Large intestine (tissue), 3 donors: Measurements from ENCODE around the gene COX6B1. TPM values are rescaled to one million over a fixed set of nuclear protein-coding genes. Genes with fewer than 3 reads are reported as not detected.

Experiments used
- DNase-seq, 2 donors: peaks; one replicate each; pipeline versions ENCODE4 v3.0.0 to v3.0.0-alpha.2; 2013
- H3K27ac ChIP-seq: one replicate; pipeline ENCODE4 v1.5.1; 2013; ENCODE audit warnings: low read length
- H3K27me3 ChIP-seq: 2 replicates; pipeline ENCODE4 v1.6.1; 2013; ENCODE audit warnings: low read length; ENCODE audit not compliant: control insufficient read depth, insufficient read depth
- H3K36me3 ChIP-seq: 2 replicates; pipeline ENCODE4 v1.6.1; 2013; ENCODE audit warnings: low read length; ENCODE audit not compliant: control insufficient read depth, insufficient read depth
- H3K4me1 ChIP-seq: one replicate; pipeline ENCODE4 v1.6.1; 2013; ENCODE audit warnings: low read length; ENCODE audit not compliant: control insufficient read depth, insufficient read depth
- H3K4me3 ChIP-seq: one replicate; pipeline ENCODE4 v1.5.1; 2013; ENCODE audit warnings: low read length
- H3K9me3 ChIP-seq: one replicate; pipeline ENCODE4 v1.6.1; 2013; ENCODE audit warnings: mild to moderate bottlenecking, low read depth, low read length, moderate library complexity; ENCODE audit not compliant: control insufficient read depth
- WGBS: methylation state at CpG from one replicate; pipeline ENCODE4 v1.1.5; 2013; ENCODE audit warnings: low lambda C conversion rate; ENCODE audit not compliant: insufficient coverage; 5-methylcytosine and 5-hydroxymethylcytosine counted together
- polyA plus RNA-seq: library from polyadenylated mRNA; unstranded; fragments of 120-200 nt; gene quantifications from one replicate; pipeline ENCODE4 v1.2.1, GENCODE V29; 2013

COX6B1 gene
- polyA plus RNA-seq, 1 donor, result 356 TPM

GRCh38 chr19:35612559-35613321 is 35.4 kb upstream of the COX6B1 start, which contains the start of gene HAUS5:
HAUS5 (plus strand) TSS chr19:35612735; CDS start chr19:35612795, 60 bp downstream.
- H3K27ac ChIP-seq, result no peak within 1 kb of the TSS
- peaks cover 4% of the 10 kb centered on the region for H3K4me1 ChIP-seq
- peak within 1 kb of the TSS; percentile 71 for H3K4me3 ChIP-seq
- peak; percentile 94 to 97 for DNase-seq
- WGBS, result no CpG with 5 or more reads among the region's 47 CpGs
- H3K9me3 ChIP-seq, result no peaks in the 10 kb centered on the region
- peaks cover 13% of the 10 kb centered on the region for H3K36me3 ChIP-seq
- no peaks in the 10 kb centered on the region for H3K27me3 ChIP-seq

- Histone ChIP-seq H3K27me3 (no peaks in the 10 kb centered on the region), H3K27ac (no peak overlapping the region), H3K36me3 (peaks cover 19% of the 10 kb centered on the region), H3K4me1 (peaks cover 4% of the 10 kb centered on the region), H3K9me3 (no peaks in the 10 kb centered on the region), H3K4me3 (no peak overlapping the region)
- DNase-seq, result no peak
- no CpG with 5 or more reads among the region's 1 CpG for WGBS
Observed at GRCh38 chr19:35613574-35613973, 34.5 kb upstream of the COX6B1 start.

GRCh38 chr19:35615036-35615435 is 33.1 kb upstream of the COX6B1 start:
- Histone ChIP-seq H3K4me1 (peaks cover 4% of the 10 kb centered on the region), H3K9me3 (no peaks in the 10 kb centered on the region), H3K36me3 (peaks cover 20% of the 10 kb centered on the region), H3K27me3 (no peaks in the 10 kb centered on the region), H3K4me3 (no peak overlapping the region), H3K27ac (no peak overlapping the region)
- no CpG with 5 or more reads among the region's 17 CpGs for WGBS
- DNase-seq, result no peak

- Histone ChIP-seq H3K4me1 (no peaks in the 10 kb centered on the region), H3K27me3 (no peaks in the 10 kb centered on the region), H3K4me3 (no peak overlapping the region), H3K36me3 (peaks cover 31% of the 10 kb centered on the region), H3K27ac (no peak overlapping the region), H3K9me3 (no peaks in the 10 kb centered on the region)
- WGBS, result no CpG with 5 or more reads among the region's 7 CpGs
- no peak for DNase-seq
Observed at GRCh38 chr19:35618857-35619256, 29.3 kb upstream of the COX6B1 start.

GRCh38 chr19:35619290-35619923 is 28.7 kb upstream of the COX6B1 start:
- no peaks in the 10 kb centered on the region for H3K27me3 ChIP-seq
- H3K27ac ChIP-seq, result no peak overlapping the region
- no CpG with 5 or more reads among the region's 12 CpGs for WGBS
- H3K4me1 ChIP-seq, result no peaks in the 10 kb centered on the region
- no peak overlapping the region for H3K4me3 ChIP-seq
- H3K9me3 ChIP-seq, result no peaks in the 10 kb centered on the region
- no peak for DNase-seq
- H3K36me3 ChIP-seq, result peaks cover 31% of the 10 kb centered on the region

GRCh38 chr19:35620001-35620400 is 28.1 kb upstream of the COX6B1 start:
- H3K4me3 ChIP-seq, result no peak overlapping the region
- no peaks in the 10 kb centered on the region for H3K4me1 ChIP-seq
- H3K9me3 ChIP-seq, result no peaks in the 10 kb centered on the region
- no peak for DNase-seq
- no peak overlapping the region for H3K27ac ChIP-seq
- H3K27me3 ChIP-seq, result no peaks in the 10 kb centered on the region
- H3K36me3 ChIP-seq, result peaks cover 31% of the 10 kb centered on the region
- WGBS, result no CpG with 5 or more reads among the region's 17 CpGs

GRCh38 chr19:35621708-35622107 is 26.4 kb upstream of the COX6B1 start:
- Histone ChIP-seq H3K36me3 (peaks cover 24% of the 10 kb centered on the region), H3K4me3 (no peak overlapping the region), H3K9me3 (no peaks in the 10 kb centered on the region), H3K27ac (no peak overlapping the region), H3K4me1 (no peaks in the 10 kb centered on the region), H3K27me3 (no peaks in the 10 kb centered on the region)
- no peak for DNase-seq
- WGBS, result no CpG with 5 or more reads among the region's 9 CpGs

GRCh38 chr19:35622750-35623149 is 25.4 kb upstream of the COX6B1 start:
- Histone ChIP-seq H3K36me3 (peaks cover 18% of the 10 kb centered on the region), H3K9me3 (no peaks in the 10 kb centered on the region), H3K27ac (no peak overlapping the region), H3K4me1 (no peaks in the 10 kb centered on the region), H3K27me3 (no peaks in the 10 kb centered on the region), H3K4me3 (no peak overlapping the region)
- no CpG with 5 or more reads among the region's 13 CpGs for WGBS
- no peak for DNase-seq

GRCh38 chr19:35623327-35624010 is 24.7 kb upstream of the COX6B1 start:
- no peak for DNase-seq
- H3K27ac ChIP-seq, result no peak overlapping the region
- no peak overlapping the region for H3K4me3 ChIP-seq
- peaks cover 13% of the 10 kb centered on the region for H3K36me3 ChIP-seq
- H3K9me3 ChIP-seq, result no peaks in the 10 kb centered on the region
- H3K4me1 ChIP-seq, result no peaks in the 10 kb centered on the region
- no CpG with 5 or more reads among the region's 6 CpGs for WGBS
- H3K27me3 ChIP-seq, result no peaks in the 10 kb centered on the region

GRCh38 chr19:35628264-35628564 is 19.9 kb upstream of the COX6B1 start:
- DNase-seq, result no peak
- H3K36me3 ChIP-seq, result peaks cover 27% of the 10 kb centered on the region
- peak overlapping the region; percentile 85 for H3K27ac ChIP-seq
- peak overlapping the region; percentile 85 for H3K4me3 ChIP-seq
- H3K4me1 ChIP-seq, result peaks cover 6% of the 10 kb centered on the region
- H3K9me3 ChIP-seq, result no peaks in the 10 kb centered on the region
- no peaks in the 10 kb centered on the region for H3K27me3 ChIP-seq
- no CpG with 5 or more reads among the region's 9 CpGs for WGBS
